HepG2 (cell line): ENCODE measurements around the gene C2CD4A. TPM values are rescaled to one million over a fixed set of nuclear protein-coding genes. Genes with fewer than 3 reads are reported as not detected.

ENCODE experiments used
- ATF7 ChIP-seq, 2 experiments: fragments of 450-650 bp in 1 of 2; sonication (generic) in 1 of 2; formaldehyde crosslinking in 1 of 2; IDR thresholded peaks; 2 replicates each; pipeline versions ENCODE4 v1.4.0 to v1.6.1; 2016 to 2020; ENCODE audit warnings: antibody characterized with exemption in 1 of 2, mild to moderate bottlenecking in 1 of 2, missing genetic modification reagents in 1 of 2
- CCDC6 ChIP-seq: sonication (generic); formaldehyde crosslinking; IDR thresholded peaks from 2 replicates; pipeline ENCODE4 v1.8.1; 2022; ENCODE audit warnings: mild to moderate bottlenecking, missing genetic modification reagents, moderate library complexity
- DR1 ChIP-seq: sonication (generic); formaldehyde crosslinking; IDR thresholded peaks from 2 replicates; pipeline ENCODE4 v1.8.0; 2021; ENCODE audit warnings: mild to moderate bottlenecking, missing genetic modification reagents, inconsistent platforms
- FOXK1 ChIP-seq: sonication (generic); formaldehyde crosslinking; IDR thresholded peaks from 2 replicates; pipeline ENCODE4 v1.4.0; 2020; ENCODE audit warnings: low read depth, missing genetic modification reagents, borderline replicate concordance
- GABPB1 ChIP-seq: IDR thresholded peaks from 2 replicates; pipeline ENCODE4 v1.6.1; 2016; ENCODE audit warnings: mild to moderate bottlenecking, missing genetic modification reagents, moderate library complexity, missing compliant biosample characterization
- HNRNPH1 ChIP-seq: fragments of 200-400 bp; formaldehyde crosslinking; optimal IDR thresholded peaks from 2 replicates; pipeline ENCODE3; 2017; ENCODE audit warnings: mild to moderate bottlenecking, low read depth, low read length
- KDM6A ChIP-seq: IDR thresholded peaks from 2 replicates; pipeline ENCODE4 v1.6.1; 2016; ENCODE audit warnings: low read depth
- KLF16 ChIP-seq, 2 experiments: sonication (generic) in 1 of 2; formaldehyde crosslinking in 1 of 2; IDR thresholded peaks; 2 replicates each; pipeline versions ENCODE4 v1.6.1 to v1.8.0; 2016 to 2023; ENCODE audit warnings: missing genetic modification reagents in 2 of 2, missing compliant biosample characterization in 1 of 2
- MAFG ChIP-seq: sonication (generic); formaldehyde crosslinking; IDR thresholded peaks from 2 replicates; pipeline ENCODE4 v1.5.1; 2020; ENCODE audit warnings: mild to moderate bottlenecking, missing genetic modification reagents
- PHF8 ChIP-seq: sonication (generic); formaldehyde crosslinking; IDR thresholded peaks from 2 replicates; pipeline ENCODE4 v1.5.0; 2020; ENCODE audit warnings: missing genetic modification reagents
- SALL1 ChIP-seq: sonication (generic); formaldehyde crosslinking; IDR thresholded peaks from 2 replicates; pipeline ENCODE4 v1.8.0; 2022; ENCODE audit warnings: mild to moderate bottlenecking, missing genetic modification reagents
- SSRP1 ChIP-seq: IDR thresholded peaks from 2 replicates; pipeline ENCODE4 v1.6.1; 2016; ENCODE audit warnings: control low read depth
- ZFY ChIP-seq: sonication (generic); formaldehyde crosslinking; IDR thresholded peaks from 2 replicates; pipeline ENCODE4 v1.4.0; 2020; ENCODE audit warnings: missing genetic modification reagents
- ZNF274 ChIP-seq: sonication (generic); formaldehyde crosslinking; IDR thresholded peaks from 2 replicates; pipeline ENCODE4 v1.5.1; 2020; ENCODE audit warnings: mild to moderate bottlenecking, missing genetic modification reagents
- polyA plus RNA-seq, 8 experiments: library from polyadenylated mRNA; depleted of rRNA in 3 of 8; stranded (reverse) in 7 of 8; unstranded in 1 of 8; fragments of >200 nt; fragmentation: Illumina TruSeq in 4 of 8; extraction: Trizol in 4 of 8; gene quantifications; 2 replicates each; pipeline versions ENCODE4 v1.2.1 to v1.2.3, GENCODE V29; 2011 to 2016; ENCODE audit warnings: low read depth in 4 of 8, missing spikeins in 1 of 8, mixed read lengths in 1 of 8; ENCODE audit not compliant: insufficient read depth in 1 of 8
- total RNA-seq, 5 experiments: library from RNA; depleted of rRNA; stranded (reverse); fragments of >200 nt; fragmentation: Illumina TruSeq; extraction: Trizol; gene quantifications; 2 replicates each; pipeline ENCODE4 v1.2.3, GENCODE V29; 2016; ENCODE audit warnings: low read depth in 1 of 5
- TF ChIP-seq, protein P1 (sequence below): IDR thresholded peaks from 2 replicates; pipeline ENCODE4 v1.6.1; 2016
- TF ChIP-seq, protein P2 (sequence below): sonication (generic); formaldehyde crosslinking; IDR thresholded peaks from 2 replicates; pipeline ENCODE4 v1.8.1; 2023; ENCODE audit warnings: mild to moderate bottlenecking, moderate library complexity, missing genetic modification reagents
- TF ChIP-seq, protein P3 (sequence below): sonication (generic); formaldehyde crosslinking; IDR thresholded peaks from 2 replicates; pipeline ENCODE4 v1.8.0; 2023; ENCODE audit warnings: mild to moderate bottlenecking, missing genetic modification reagents
- TF ChIP-seq, protein P4 (sequence below): sonication (generic); formaldehyde crosslinking; IDR thresholded peaks from 2 replicates; pipeline ENCODE4 v1.4.0; 2020; ENCODE audit warnings: missing genetic modification reagents
- TF ChIP-seq, protein P5 (sequence below): sonication (generic); formaldehyde crosslinking; IDR thresholded peaks from 2 replicates; pipeline ENCODE4 v1.4.0; 2020; ENCODE audit warnings: missing genetic modification reagents, borderline replicate concordance
- TF ChIP-seq, protein P6 (sequence below): sonication (generic); formaldehyde crosslinking; IDR thresholded peaks from 2 replicates; pipeline ENCODE4 v1.4.0; 2020; ENCODE audit warnings: missing genetic modification reagents, mild to moderate bottlenecking, borderline replicate concordance

The C2CD4A gene
- total and polyA plus RNA-seq, 2 of the 13 experiments (the other 11 are each of a cell fraction or from before 2014, with no cell fraction given) = 0.20 TPM; not detected in 1

DNA sequence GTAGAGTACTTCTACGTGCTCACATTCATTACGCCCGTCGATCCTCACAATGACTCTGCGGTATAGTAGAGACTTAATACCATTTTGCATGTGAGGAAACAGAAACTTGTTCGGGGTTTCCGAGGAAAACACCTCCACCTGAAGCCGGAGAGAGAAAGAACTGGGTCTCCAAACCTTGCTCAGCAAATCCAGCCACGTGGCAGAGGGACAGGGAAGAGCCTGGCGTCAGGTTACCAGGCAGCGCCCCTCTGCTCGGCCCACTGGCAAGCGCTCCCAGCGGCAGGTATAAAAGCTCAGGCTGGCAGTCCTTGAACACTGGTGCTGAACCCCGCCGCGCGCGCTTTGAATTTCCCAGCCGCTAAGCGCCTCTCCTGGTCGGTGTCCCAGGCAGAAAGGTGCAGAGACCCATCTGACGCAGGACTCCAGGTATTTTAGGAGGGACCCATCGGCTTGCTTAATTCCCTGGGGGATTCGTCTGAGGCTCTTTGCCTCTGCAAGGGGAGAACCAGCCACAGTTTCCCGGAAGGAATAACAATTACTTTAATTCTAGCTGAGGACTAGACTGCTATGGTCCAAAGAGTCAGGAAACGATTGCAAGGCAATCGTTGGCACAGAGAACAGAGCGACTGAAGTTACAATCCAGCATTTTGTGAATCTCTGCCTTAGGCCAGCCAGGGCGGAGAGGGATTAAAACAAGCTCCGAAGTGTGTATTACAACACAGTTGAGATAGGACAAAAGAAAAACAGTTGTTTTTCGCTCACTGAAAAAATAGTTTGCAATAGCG, at the start of gene C2CD4A (continued):
- TF ChIP-seq, protein P1, sequence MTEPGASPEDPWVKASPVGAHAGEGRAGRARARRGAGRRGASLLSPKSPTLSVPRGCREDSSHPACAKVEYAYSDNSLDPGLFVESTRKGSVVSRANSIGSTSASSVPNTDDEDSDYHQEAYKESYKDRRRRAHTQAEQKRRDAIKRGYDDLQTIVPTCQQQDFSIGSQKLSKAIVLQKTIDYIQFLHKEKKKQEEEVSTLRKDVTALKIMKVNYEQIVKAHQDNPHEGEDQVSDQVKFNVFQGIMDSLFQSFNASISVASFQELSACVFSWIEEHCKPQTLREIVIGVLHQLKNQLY (CRISPR knock-in tag) = peak; percentile 21; the same call in 1 of the 2 replicates
- TF ChIP-seq CCDC6 (CRISPR knock-in tag) = peak; percentile 67; the same call in 1 of the 2 replicates
- TF ChIP-seq, protein P2, sequence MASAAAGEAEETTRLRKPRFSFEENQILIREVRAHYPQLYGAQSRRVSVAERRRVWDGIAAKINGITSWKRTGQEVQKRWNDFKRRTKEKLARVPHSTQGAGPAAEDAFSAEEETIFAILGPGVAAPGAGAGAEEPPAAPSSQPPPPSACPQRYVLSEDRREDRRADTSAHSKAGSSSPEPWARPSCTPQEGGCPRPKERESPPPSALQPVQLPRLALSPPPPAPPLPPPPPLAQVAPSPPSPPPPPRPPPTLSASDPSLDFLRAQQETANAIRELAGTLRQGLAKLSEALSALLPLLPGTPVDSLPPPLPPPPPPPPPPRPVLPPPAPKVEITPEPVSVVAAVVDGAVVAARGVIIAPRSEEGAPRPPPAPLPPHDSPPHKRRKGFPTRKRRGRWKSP (CRISPR knock-in tag) = peak; percentile 82
- no peak; the same call in 1 of the 2 replicates for TF ChIP-seq PHF8 (CRISPR knock-in tag)
- no peak for TF ChIP-seq MAFG
- TF ChIP-seq GABPB1 (CRISPR knock-in tag) = 0 out of 2 replicates have a peak, but pooled peaks have one; percentile 39
- peak; percentile 22; the same call in 1 of the 2 replicates for TF ChIP-seq ZFY (CRISPR knock-in tag)
- TF ChIP-seq ZNF274 (CRISPR knock-in tag) = no peak
- TF ChIP-seq HNRNPH1 = no peak
- no peak for TF ChIP-seq KDM6A
- TF ChIP-seq SSRP1 (CRISPR knock-in tag) = no peak
- peak; percentile 86 for TF ChIP-seq SALL1 (CRISPR knock-in tag)
- TF ChIP-seq, protein P3, sequence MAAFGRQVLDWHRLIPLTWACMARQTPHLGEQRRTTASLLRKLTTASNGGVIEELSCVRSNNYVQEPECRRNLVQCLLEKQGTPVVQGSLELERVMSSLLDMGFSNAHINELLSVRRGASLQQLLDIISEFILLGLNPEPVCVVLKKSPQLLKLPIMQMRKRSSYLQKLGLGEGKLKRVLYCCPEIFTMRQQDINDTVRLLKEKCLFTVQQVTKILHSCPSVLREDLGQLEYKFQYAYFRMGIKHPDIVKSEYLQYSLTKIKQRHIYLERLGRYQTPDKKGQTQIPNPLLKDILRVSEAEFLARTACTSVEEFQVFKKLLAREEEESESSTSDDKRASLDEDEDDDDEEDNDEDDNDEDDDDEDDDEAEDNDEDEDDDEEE = 0 out of 2 replicates have a peak, but pooled peaks have one; percentile 42
- peak; percentile 66; the same call in 1 of the 2 replicates for TF ChIP-seq FOXK1
- peak in 1 of 2 experiments; percentile 58; a peak in 1 of 4 replicates for TF ChIP-seq KLF16 (CRISPR knock-in tag; IDR thresholded peaks at IDR 0.05)
- TF ChIP-seq, protein P4, sequence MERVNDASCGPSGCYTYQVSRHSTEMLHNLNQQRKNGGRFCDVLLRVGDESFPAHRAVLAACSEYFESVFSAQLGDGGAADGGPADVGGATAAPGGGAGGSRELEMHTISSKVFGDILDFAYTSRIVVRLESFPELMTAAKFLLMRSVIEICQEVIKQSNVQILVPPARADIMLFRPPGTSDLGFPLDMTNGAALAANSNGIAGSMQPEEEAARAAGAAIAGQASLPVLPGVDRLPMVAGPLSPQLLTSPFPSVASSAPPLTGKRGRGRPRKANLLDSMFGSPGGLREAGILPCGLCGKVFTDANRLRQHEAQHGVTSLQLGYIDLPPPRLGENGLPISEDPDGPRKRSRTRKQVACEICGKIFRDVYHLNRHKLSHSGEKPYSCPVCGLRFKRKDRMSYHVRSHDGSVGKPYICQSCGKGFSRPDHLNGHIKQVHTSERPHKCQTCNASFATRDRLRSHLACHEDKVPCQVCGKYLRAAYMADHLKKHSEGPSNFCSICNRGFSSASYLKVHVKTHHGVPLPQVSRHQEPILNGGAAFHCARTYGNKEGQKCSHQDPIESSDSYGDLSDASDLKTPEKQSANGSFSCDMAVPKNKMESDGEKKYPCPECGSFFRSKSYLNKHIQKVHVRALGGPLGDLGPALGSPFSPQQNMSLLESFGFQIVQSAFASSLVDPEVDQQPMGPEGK (CRISPR knock-in tag) = peak; percentile 43; the same call in 1 of the 2 replicates
- TF ChIP-seq DR1 (CRISPR knock-in tag) = peak; percentile 84
- TF ChIP-seq, protein P5, sequence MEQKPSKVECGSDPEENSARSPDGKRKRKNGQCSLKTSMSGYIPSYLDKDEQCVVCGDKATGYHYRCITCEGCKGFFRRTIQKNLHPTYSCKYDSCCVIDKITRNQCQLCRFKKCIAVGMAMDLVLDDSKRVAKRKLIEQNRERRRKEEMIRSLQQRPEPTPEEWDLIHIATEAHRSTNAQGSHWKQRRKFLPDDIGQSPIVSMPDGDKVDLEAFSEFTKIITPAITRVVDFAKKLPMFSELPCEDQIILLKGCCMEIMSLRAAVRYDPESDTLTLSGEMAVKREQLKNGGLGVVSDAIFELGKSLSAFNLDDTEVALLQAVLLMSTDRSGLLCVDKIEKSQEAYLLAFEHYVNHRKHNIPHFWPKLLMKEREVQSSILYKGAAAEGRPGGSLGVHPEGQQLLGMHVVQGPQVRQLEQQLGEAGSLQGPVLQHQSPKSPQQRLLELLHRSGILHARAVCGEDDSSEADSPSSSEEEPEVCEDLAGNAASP (CRISPR knock-in tag) = no peak
- no peak for TF ChIP-seq ATF7 (IDR thresholded peaks at IDR 0.05)
- TF ChIP-seq ATF7 (CRISPR knock-in tag; IDR thresholded peaks at IDR 0.05) = no peak
- TF ChIP-seq, protein P6, sequence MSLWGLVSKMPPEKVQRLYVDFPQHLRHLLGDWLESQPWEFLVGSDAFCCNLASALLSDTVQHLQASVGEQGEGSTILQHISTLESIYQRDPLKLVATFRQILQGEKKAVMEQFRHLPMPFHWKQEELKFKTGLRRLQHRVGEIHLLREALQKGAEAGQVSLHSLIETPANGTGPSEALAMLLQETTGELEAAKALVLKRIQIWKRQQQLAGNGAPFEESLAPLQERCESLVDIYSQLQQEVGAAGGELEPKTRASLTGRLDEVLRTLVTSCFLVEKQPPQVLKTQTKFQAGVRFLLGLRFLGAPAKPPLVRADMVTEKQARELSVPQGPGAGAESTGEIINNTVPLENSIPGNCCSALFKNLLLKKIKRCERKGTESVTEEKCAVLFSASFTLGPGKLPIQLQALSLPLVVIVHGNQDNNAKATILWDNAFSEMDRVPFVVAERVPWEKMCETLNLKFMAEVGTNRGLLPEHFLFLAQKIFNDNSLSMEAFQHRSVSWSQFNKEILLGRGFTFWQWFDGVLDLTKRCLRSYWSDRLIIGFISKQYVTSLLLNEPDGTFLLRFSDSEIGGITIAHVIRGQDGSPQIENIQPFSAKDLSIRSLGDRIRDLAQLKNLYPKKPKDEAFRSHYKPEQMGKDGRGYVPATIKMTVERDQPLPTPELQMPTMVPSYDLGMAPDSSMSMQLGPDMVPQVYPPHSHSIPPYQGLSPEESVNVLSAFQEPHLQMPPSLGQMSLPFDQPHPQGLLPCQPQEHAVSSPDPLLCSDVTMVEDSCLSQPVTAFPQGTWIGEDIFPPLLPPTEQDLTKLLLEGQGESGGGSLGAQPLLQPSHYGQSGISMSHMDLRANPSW (CRISPR knock-in tag) = no peak
